ENCODE results near the gene IL17RC. TPM values are rescaled to one million over a fixed set of nuclear protein-coding genes. Genes with fewer than 3 reads are reported as not detected.

IL17RC gene
- total and polyA plus RNA-seq, 2 of the 8 experiments (the other 6 are each of a cell fraction or from before 2014, with no cell fraction given): 11.8 to 13.0 TPM

GRCh38 chr3:9946112-9947024 is 29.5 kb downstream of the IL17RC start:
- no peak overlapping the region for H3K27ac ChIP-seq (ENCODE audit: low read depth, low read length)
- H3K18ac ChIP-seq (ENCODE audit: extremely low read depth, low read length): peak overlapping the region; percentile 95
- H3K4ac ChIP-seq (replicated peaks; ENCODE audit: insufficient read length, low read depth, low read length): no peak overlapping the region
- H3K23me2 ChIP-seq (ENCODE audit: low read depth, low read length): peaks cover 18% of the 10 kb centered on the region; the same call in 1 of the 2 replicates
- H3K79me2 ChIP-seq (ENCODE audit: control insufficient read depth in 1 of 2, insufficient read depth in 2 of 2, low read length in 2 of 2): no peaks in the 10 kb centered on the region
- no peak for FAIRE-seq
- H4K8ac ChIP-seq (ENCODE audit: extremely low read depth, insufficient read depth, low read length): peak overlapping the region; percentile 89
- no peaks in the 10 kb centered on the region for H3K79me1 ChIP-seq (ENCODE audit: low read depth, low read length)
- peak overlapping the region; percentile 21 for H3K56ac ChIP-seq (replicated peaks; ENCODE audit: insufficient read length, low read depth, low read length)
- peaks cover 0 to 8% (median 4%) of the 10 kb centered on the region in 4 experiments; a peak in 5 of 7 replicates for H3K4me1 ChIP-seq (replicated peaks in 1 of 4; ENCODE audit: control insufficient read depth in 3 of 4, insufficient read depth in 4 of 4, low read length in 3 of 4)
- H3K9me3 ChIP-seq (ENCODE audit: insufficient read depth in 2 of 2, low read depth in 1 of 2, low read length in 1 of 2): no peaks in the 10 kb centered on the region
- H2BK20ac ChIP-seq (ENCODE audit: low read length): no peak overlapping the region
- no peak overlapping the region for H2BK12ac ChIP-seq (ENCODE audit: low read depth, low read length)
- peak overlapping the region; percentile 72 for H4K91ac ChIP-seq (replicated peaks; ENCODE audit: insufficient read length, low read length)
- peak overlapping the region in 3 of 4 experiments; percentile 10 to 44 (median 34); a peak in 4 of 7 replicates for H3K9ac ChIP-seq (replicated peaks in 1 of 4; ENCODE audit: extremely low read depth in 1 of 4, low read depth in 3 of 4, low read length in 3 of 4)
- H4K5ac ChIP-seq (ENCODE audit: insufficient read length, low read depth, low read length): peak overlapping the region; percentile 84
- H3K36me3 ChIP-seq (ENCODE audit: control insufficient read depth in 2 of 4, insufficient read depth in 4 of 4, low read length in 3 of 4): peaks cover 0 to 3% (median under 1%) of the 10 kb centered on the region in 4 experiments; a peak in 4 of 8 replicates
- WGBS, 2 experiments (ENCODE audit: extremely low coverage in 1 of 2, insufficient coverage in 1 of 2, insufficient read length in 1 of 2, insufficient replicate concordance in 2 of 2, low coverage in 1 of 2, low lambda C conversion rate in 2 of 2, missing lambda C conversion rate in 1 of 2): 3% methylated on average over 80 of the region's 90 CpGs; no CpG with 5 or more reads in 1 of the 2 experiments
- no peaks in the 10 kb centered on the region for H3K27me3 ChIP-seq (replicated peaks in 1 of 4; ENCODE audit: control insufficient read depth in 3 of 4, extremely low read depth in 1 of 4, insufficient read depth in 3 of 4, low read length in 3 of 4)
- ChIA-PET POLR2A (ENCODE audit: partially characterized antibody) (interaction anchor here (0.6 to 2.9 kb wide), 37 partner anchors 9 to 583 kb away, joined by 3 to 43 read pairs (median 4); partner anchors contain the start of genes ARPC4, CRELD1, EMC3 and FANCD2), CTCF (ENCODE audit: partially characterized antibody) (interaction anchor here (0.5 to 5.2 kb wide), 52 partner anchors 8 to 318 kb away, joined by 3 to 86 read pairs (median 4); partner anchors contain the start of genes CRELD1, FANCD2, IL17RC and IL17RE)
- no peak overlapping the region; the same call in 1 of the 2 replicates for H2AK5ac ChIP-seq (ENCODE audit: low read depth, low read length)
- H2BK15ac ChIP-seq (ENCODE audit: low read length): no peak overlapping the region
- no peak overlapping the region for H3K23ac ChIP-seq (ENCODE audit: insufficient read length)
- H2BK120ac ChIP-seq (replicated peaks; ENCODE audit: low read depth, low read length): no peak overlapping the region
- peak overlapping the region; percentile 52; the same call in 1 of the 2 replicates for H2BK5ac ChIP-seq (ENCODE audit: low read depth, low read length)
- peak overlapping the region; percentile 28; the same call in 1 of the 2 replicates for H2AFZ ChIP-seq (ENCODE audit: low read length)
- peaks cover 0 to 2% of the 10 kb centered on the region in 2 experiments for H4K20me1 ChIP-seq (replicated peaks in 1 of 2; ENCODE audit: control insufficient read depth in 1 of 2, insufficient read depth in 2 of 2, low read length in 2 of 2)
- H3K4me2 ChIP-seq (ENCODE audit: insufficient read depth in 1 of 2, low read depth in 2 of 2, low read length in 2 of 2): peak overlapping the region; percentile 78 to 97
- H3K14ac ChIP-seq (ENCODE audit: insufficient read length): no peak overlapping the region
- peak; percentile 70 to 89 for DNase-seq (ENCODE audit: low read depth in 1 of 2, low spot score in 2 of 2)
- H3K4me3 ChIP-seq (ENCODE audit: extremely low read depth in 1 of 4, insufficient read depth in 2 of 4, low read depth in 3 of 4, low read length in 4 of 4): peak overlapping the region; percentile 42 to 69 (median 51)
- TF ChIP-seq GTF2F1 (IDR thresholded peaks at IDR 0.05; ENCODE audit: borderline replicate concordance, low read depth, low read length) (no peak), USF2 (IDR thresholded peaks at IDR 0.05; ENCODE audit: low read length) (no peak), CHD1 (IDR thresholded peaks at IDR 0.05; ENCODE audit: low read depth, low read length) (no peak), RXRA (IDR thresholded peaks at IDR 0.05; ENCODE audit: insufficient read depth, low read depth, low read length) (no peak), SP1 (IDR thresholded peaks at IDR 0.05; ENCODE audit: low read depth, low read length) (no peak), JUND (IDR thresholded peaks at IDR 0.05; ENCODE audit: low read length) (no peak), JUN (IDR thresholded peaks at IDR 0.05; ENCODE audit: low read depth, low read length) (no peak), SAP30 (IDR thresholded peaks at IDR 0.05; ENCODE audit: insufficient read depth, insufficient replicate concordance, low read length) (no peak), CEBPB (IDR thresholded peaks at IDR 0.05; ENCODE audit: low read depth, low read length) (no peak), BRCA1 (IDR thresholded peaks at IDR 0.05; ENCODE audit: low read depth, low read length) (no peak)
